ENCODE data around the gene MLH3. TPM values are rescaled to one million over a fixed set of nuclear protein-coding genes. Genes with fewer than 3 reads are reported as not detected.

MLH3 gene
- total and polyA plus RNA-seq, 9 donors = 14.8 to 36.4 (median 26.2) TPM

DNA sequence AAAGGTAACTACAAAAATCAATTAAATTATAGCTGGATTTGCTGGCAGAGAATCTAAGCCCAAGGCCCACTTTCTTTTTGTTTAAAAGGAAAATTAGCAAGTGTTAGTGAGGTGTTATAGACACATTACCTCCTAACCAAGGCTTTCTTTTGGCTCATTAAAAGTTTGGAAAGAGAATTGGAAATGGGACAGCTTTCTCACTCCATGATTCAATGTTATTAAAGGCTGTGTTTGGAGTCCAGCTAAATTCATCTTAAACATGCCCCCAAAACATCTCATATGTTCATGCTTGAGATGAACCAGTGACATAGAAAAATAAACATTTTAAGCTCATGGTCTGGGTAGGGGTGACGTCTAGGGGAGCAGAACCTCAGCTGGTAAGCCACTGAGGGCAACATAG lies 82.5 kb downstream of the MLH3 start:
- 58 to 63% (median 63%) methylated on average over 1 of the region's 1 CpG for WGBS, 3 donors
- intact Hi-C loops (cut with DNase I) = no loop called here
- TF ChIP-seq EP300 (IDR thresholded peaks at IDR 0.05) (no peak), POLR2A (IDR thresholded peaks at IDR 0.05) (no peak)
- TF ChIP-seq, protein P1, sequence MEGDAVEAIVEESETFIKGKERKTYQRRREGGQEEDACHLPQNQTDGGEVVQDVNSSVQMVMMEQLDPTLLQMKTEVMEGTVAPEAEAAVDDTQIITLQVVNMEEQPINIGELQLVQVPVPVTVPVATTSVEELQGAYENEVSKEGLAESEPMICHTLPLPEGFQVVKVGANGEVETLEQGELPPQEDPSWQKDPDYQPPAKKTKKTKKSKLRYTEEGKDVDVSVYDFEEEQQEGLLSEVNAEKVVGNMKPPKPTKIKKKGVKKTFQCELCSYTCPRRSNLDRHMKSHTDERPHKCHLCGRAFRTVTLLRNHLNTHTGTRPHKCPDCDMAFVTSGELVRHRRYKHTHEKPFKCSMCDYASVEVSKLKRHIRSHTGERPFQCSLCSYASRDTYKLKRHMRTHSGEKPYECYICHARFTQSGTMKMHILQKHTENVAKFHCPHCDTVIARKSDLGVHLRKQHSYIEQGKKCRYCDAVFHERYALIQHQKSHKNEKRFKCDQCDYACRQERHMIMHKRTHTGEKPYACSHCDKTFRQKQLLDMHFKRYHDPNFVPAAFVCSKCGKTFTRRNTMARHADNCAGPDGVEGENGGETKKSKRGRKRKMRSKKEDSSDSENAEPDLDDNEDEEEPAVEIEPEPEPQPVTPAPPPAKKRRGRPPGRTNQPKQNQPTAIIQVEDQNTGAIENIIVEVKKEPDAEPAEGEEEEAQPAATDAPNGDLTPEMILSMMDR (IDR thresholded peaks at IDR 0.05) = no peak
- DNase-seq = no peak
- Histone ChIP-seq H3K4me3 (no peak overlapping the region), H3K9me3 (no peaks in the 10 kb centered on the region), H3K27ac (no peak overlapping the region), H3K27me3 (no peaks in the 10 kb centered on the region), H3K4me1 (ENCODE audit: insufficient read depth) (no peaks in the 10 kb centered on the region), H3K36me3 (no peaks in the 10 kb centered on the region)

DNA sequence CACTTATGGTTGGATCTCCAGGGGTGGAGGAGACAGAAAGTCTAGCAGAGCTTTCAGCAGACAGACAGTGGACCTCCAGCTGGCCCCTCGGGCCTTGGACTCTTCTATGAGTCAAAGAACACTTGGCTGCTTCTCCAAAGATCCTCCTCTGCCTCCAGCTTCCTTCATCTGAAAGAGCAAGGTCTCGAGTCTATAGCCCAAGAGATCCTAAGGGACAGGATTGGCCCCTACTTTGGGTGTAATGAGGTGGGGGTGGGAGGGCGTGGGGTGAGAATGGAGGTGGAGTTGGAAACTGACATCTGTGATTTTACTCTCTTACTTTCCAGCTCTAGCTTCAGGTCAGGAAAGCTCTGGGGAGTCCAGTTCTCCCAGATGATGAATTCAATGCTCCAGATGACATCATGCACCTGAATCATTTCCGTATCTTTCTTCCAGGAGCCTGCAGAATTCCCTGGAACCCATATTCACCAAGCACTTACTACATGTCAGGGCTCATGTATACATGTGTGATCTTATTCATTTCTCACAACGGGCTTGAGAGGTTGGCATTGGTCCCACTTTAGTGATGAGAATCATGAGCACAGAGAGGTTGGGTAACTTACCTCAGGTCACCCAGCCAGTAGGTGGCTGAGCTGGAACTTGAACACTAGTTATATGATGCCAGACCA lies 85.6 kb downstream of the MLH3 start:
- no peak overlapping the region for H3K27ac ChIP-seq
- H3K36me3 ChIP-seq = no peaks in the 10 kb centered on the region
- TF ChIP-seq EP300 (IDR thresholded peaks at IDR 0.05) (no peak), POLR2A (IDR thresholded peaks at IDR 0.05) (no peak)
- TF ChIP-seq, protein P1 (IDR thresholded peaks at IDR 0.05) = no peak
- WGBS, 3 donors = 57 to 67% (median 61%) methylated on average over 5 of the region's 5 CpGs
- no peaks in the 10 kb centered on the region for H3K27me3 ChIP-seq
- no peaks in the 10 kb centered on the region for H3K4me1 ChIP-seq (ENCODE audit: insufficient read depth)
- intact Hi-C loops (cut with DNase I) = no loop called here
- no peaks in the 10 kb centered on the region for H3K9me3 ChIP-seq
- no peak for DNase-seq
- no peak overlapping the region for H3K4me3 ChIP-seq

DNA sequence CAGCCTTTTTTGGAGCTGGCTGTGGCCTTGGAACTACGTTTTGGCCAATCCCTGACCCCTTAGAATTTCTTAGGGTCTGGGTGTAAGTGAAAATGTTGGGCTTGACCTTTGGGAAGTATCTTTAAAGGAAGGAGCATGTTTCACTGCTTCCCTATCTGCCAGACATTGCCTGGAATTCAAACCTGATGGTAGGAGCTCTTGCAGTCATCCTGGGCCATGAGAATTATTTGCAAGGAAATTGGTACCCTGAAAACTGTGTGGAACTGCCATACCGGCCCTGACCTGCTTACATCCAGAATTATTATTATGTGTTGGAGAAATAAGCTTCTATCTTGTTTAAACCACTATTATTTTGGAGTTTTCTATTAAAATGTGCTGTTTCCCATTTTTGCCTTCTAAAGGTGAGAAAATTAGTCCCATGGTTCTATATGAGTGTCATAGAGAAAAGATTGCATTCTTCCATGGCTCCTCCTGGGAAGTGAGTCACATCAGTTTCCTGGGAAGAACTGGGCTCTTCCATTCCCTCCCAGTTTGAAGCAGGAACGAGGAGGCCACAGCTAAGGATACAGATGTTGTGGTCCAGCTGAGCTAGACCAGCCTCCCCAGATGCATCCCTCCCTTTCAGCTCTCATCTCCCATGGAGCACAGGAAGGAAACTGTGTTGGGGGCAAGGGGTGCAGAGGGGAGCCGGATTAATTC lies 86.3 kb downstream of the MLH3 start:
- intact Hi-C loops (cut with DNase I) = no loop called here
- Histone ChIP-seq H3K36me3 (no peaks in the 10 kb centered on the region), H3K4me1 (ENCODE audit: insufficient read depth) (no peaks in the 10 kb centered on the region), H3K27me3 (no peaks in the 10 kb centered on the region), H3K4me3 (no peak overlapping the region), H3K27ac (no peak overlapping the region), H3K9me3 (no peaks in the 10 kb centered on the region)
- TF ChIP-seq EP300 (IDR thresholded peaks at IDR 0.05) (no peak), POLR2A (IDR thresholded peaks at IDR 0.05) (no peak)
- TF ChIP-seq, protein P1 (IDR thresholded peaks at IDR 0.05) = no peak
- 47 to 67% (median 48%) methylated on average over 4 of the region's 4 CpGs for WGBS, 3 donors
- DNase-seq = no peak

Small RNAs within 50 kb of the gene (small RNA-seq; reads per million reads assigned to genes)
- not detected for gene RNU6-689P

Other genes starting within 250 kb of the MLH3 start
- not detected for gene PROX2, start 175.3 kb downstream of the MLH3 start, total RNA-seq
- not detected for gene PROX2, start 175.3 kb downstream of the MLH3 start, polyA plus RNA-seq
- gene DLST, start 169.6 kb downstream of the MLH3 start, total RNA-seq = 10 to 100 TPM; 41.0 to 71.5 (median 68.6) TPM
- gene DLST, start 169.6 kb downstream of the MLH3 start, polyA plus RNA-seq = 100 to 1,000 TPM in 1 of 2 donors, 10 to 100 TPM in 1; 50.6 to 100 TPM
- 1 to 10 TPM in 5 of 7 donors, under 1 TPM in 2; 0.24 to 3.0 (median 1.8) TPM for gene RPS6KL1, start 128.2 kb downstream of the MLH3 start, total RNA-seq
- gene RPS6KL1, start 128.2 kb downstream of the MLH3 start, polyA plus RNA-seq = 1 to 10 TPM in 1 of 2 donors, under 1 TPM in 1; 0.67 to 1.7 TPM
- 10 to 100 TPM in 1 of 7 donors, 1 to 10 TPM in 5, not detected in 1; 1.8 to 14.0 (median 3.1) TPM for gene PGF, start 95.9 kb downstream of the MLH3 start, total RNA-seq
- 1 to 10 TPM; 4.5 to 5.7 TPM for gene PGF, start 95.9 kb downstream of the MLH3 start, polyA plus RNA-seq
- 10 to 100 TPM in 6 of 7 donors, 1 to 10 TPM in 1; 8.8 to 33.3 (median 29.6) TPM for gene EIF2B2, start 48.5 kb downstream of the MLH3 start, total RNA-seq
- 10 to 100 TPM; 30.6 to 59.9 TPM for gene EIF2B2, start 48.5 kb downstream of the MLH3 start, polyA plus RNA-seq
- 10 to 100 TPM in 4 of 7 donors, 1 to 10 TPM in 3; 5.5 to 27.7 (median 11.2) TPM for gene ACYP1, start 12.6 kb upstream of the MLH3 start, total RNA-seq
- 10 to 100 TPM; 11.3 to 16.9 TPM for gene ACYP1, start 12.6 kb upstream of the MLH3 start, polyA plus RNA-seq
- 1 to 10 TPM in 4 of 7 donors, under 1 TPM in 3; 0.66 to 9.2 (median 1.3) TPM for gene ZC2HC1C, start 18.2 kb upstream of the MLH3 start, total RNA-seq
- gene ZC2HC1C, start 18.2 kb upstream of the MLH3 start, polyA plus RNA-seq = 1 to 10 TPM in 1 of 2 donors, under 1 TPM in 1; 0.46 to 2.6 TPM
- 100 to 1,000 TPM in 4 of 7 donors, 10 to 100 TPM in 3; 58.1 to 140 (median 117) TPM for gene NEK9, start 75.6 kb upstream of the MLH3 start, total RNA-seq
- 100 to 1,000 TPM in 1 of 2 donors, 10 to 100 TPM in 1; 57.0 to 105 TPM for gene NEK9, start 75.6 kb upstream of the MLH3 start, polyA plus RNA-seq
- 100 to 1,000 TPM; 172 to 446 (median 287) TPM for gene TMED10, start 125.1 kb upstream of the MLH3 start, total RNA-seq
- 100 to 1,000 TPM; 164 to 315 TPM for gene TMED10, start 125.1 kb upstream of the MLH3 start, polyA plus RNA-seq
- 1,000 to 10,000 TPM in 2 of 7 donors, 100 to 1,000 TPM in 5; 115 to 2,019 (median 178) TPM for gene FOS, start 227.4 kb upstream of the MLH3 start, total RNA-seq
- gene FOS, start 227.4 kb upstream of the MLH3 start, polyA plus RNA-seq = 100 to 1,000 TPM; 129 to 499 TPM

All from ovary (tissue), 9 donors.